H1 (cell line): ENCODE data around the gene OTP. TPM values are rescaled to one million over a fixed set of nuclear protein-coding genes. Genes with fewer than 3 reads are reported as not detected.

Experiments used
- CTCF ChIA-PET: fragments of 300-600 bp; sonication (Branson Sonifier 250); formaldehyde crosslinking; loops from one replicate; lab custom pipeline; 2021; ENCODE audit not compliant: partially characterized antibody; lab: Charles Lee
- POLR2A ChIA-PET: fragments of 300-600 bp; sonication (Branson Sonifier 250); formaldehyde crosslinking; loops from one replicate; lab custom pipeline; 2021; ENCODE audit warnings: inconsistent platforms; ENCODE audit not compliant: partially characterized antibody; lab: Charles Lee
- DNase-seq, 2 experiments: peaks; one replicate each; pipeline versions ENCODE4 v3.0.0 to v3.0.0-alpha.2; 2010 to 2022; ENCODE audit warnings: low spot score in 2 of 2, low read depth in 1 of 2, mixed read lengths in 1 of 2
- FAIRE-seq: peaks from 2 replicates; lab custom pipeline; 2011; peaks lifted over from hg19 to GRCh38; lab: Jason Lieb, UNC
- H2AFZ ChIP-seq: 2 replicates; pipeline ENCODE4 v1.8.1; 2012; ENCODE audit warnings: low read length, inconsistent platforms
- H2AK5ac ChIP-seq: 2 replicates; pipeline ENCODE4 v1.6.1; 2013; ENCODE audit warnings: low read depth, low read length
- H2BK120ac ChIP-seq: replicated peaks from 2 replicates; pipeline ENCODE3; 2013; ENCODE audit warnings: low read depth, low read length, inconsistent platforms
- H2BK12ac ChIP-seq: 2 replicates; pipeline ENCODE4 v1.6.1; 2013; ENCODE audit warnings: low read depth, low read length
- H2BK15ac ChIP-seq: 2 replicates; pipeline ENCODE4 v1.6.1; 2013; ENCODE audit warnings: low read length
- H2BK20ac ChIP-seq: 2 replicates; pipeline ENCODE4 v1.6.1; 2013; ENCODE audit warnings: low read length
- H2BK5ac ChIP-seq: 2 replicates; pipeline ENCODE4 v1.6.1; 2013; ENCODE audit warnings: low read depth, low read length
- H3K14ac ChIP-seq: 2 replicates; pipeline ENCODE4 v1.6.1; 2013; ENCODE audit warnings: inconsistent platforms; ENCODE audit not compliant: insufficient read length
- H3K18ac ChIP-seq: 2 replicates; pipeline ENCODE4 v1.6.1; 2013; ENCODE audit warnings: low read length; ENCODE audit errors: extremely low read depth
- H3K23ac ChIP-seq: 2 replicates; pipeline ENCODE4 v1.6.1; 2013; ENCODE audit warnings: inconsistent platforms; ENCODE audit not compliant: insufficient read length
- H3K23me2 ChIP-seq: 2 replicates; pipeline ENCODE4 v1.6.1; 2013; ENCODE audit warnings: low read depth, low read length
- H3K27ac ChIP-seq: 2 replicates; pipeline ENCODE4 v1.6.1; 2011; ENCODE audit warnings: low read depth, low read length, inconsistent platforms
- H3K27me3 ChIP-seq, 4 experiments: replicated peaks in 1 of 4; 1 replicate in 1 of 4; 2 replicates in 3 of 4; pipeline versions ENCODE4 v1.6.1 to v1.8.1; 2011 to 2013; ENCODE audit warnings: low read length in 3 of 4, mild to moderate bottlenecking in 3 of 4, inconsistent platforms in 2 of 4, mixed read lengths in 2 of 4, moderate library complexity in 1 of 4; ENCODE audit not compliant: control insufficient read depth in 3 of 4, insufficient read depth in 3 of 4; ENCODE audit errors: extremely low read depth in 1 of 4
- H3K36me3 ChIP-seq, 4 experiments: 2 replicates each; pipeline versions ENCODE4 v1.6.1 to v1.8.1; 2011 to 2013; ENCODE audit warnings: mild to moderate bottlenecking in 4 of 4, low read length in 3 of 4, moderate library complexity in 2 of 4, control low read depth in 1 of 4, inconsistent platforms in 1 of 4; ENCODE audit not compliant: insufficient read depth in 4 of 4, control insufficient read depth in 2 of 4
- H3K4ac ChIP-seq: replicated peaks from 2 replicates; pipeline ENCODE3; 2013; ENCODE audit warnings: low read length, low read depth, mixed read lengths, inconsistent platforms; ENCODE audit not compliant: insufficient read length
- H3K4me1 ChIP-seq, 4 experiments: replicated peaks in 1 of 4; 1 replicate in 1 of 4; 2 replicates in 3 of 4; pipeline versions ENCODE4 v1.6.1 to v1.8.1; 2011 to 2013; ENCODE audit warnings: low read length in 3 of 4, inconsistent platforms in 2 of 4, mixed read lengths in 1 of 4; ENCODE audit not compliant: insufficient read depth in 4 of 4, control insufficient read depth in 3 of 4
- H3K4me2 ChIP-seq, 2 experiments: 2 replicates each; pipeline versions ENCODE4 v1.6.1 to v1.8.1; 2011 to 2013; ENCODE audit warnings: low read depth in 2 of 2, low read length in 2 of 2, control low read depth in 1 of 2, inconsistent platforms in 1 of 2, mild to moderate bottlenecking in 1 of 2; ENCODE audit not compliant: insufficient read depth in 1 of 2
- H3K4me3 ChIP-seq, 4 experiments: fragments of 200-600, 300-600 bp in 1 of 4; sonication (generic), shearing (Covaris generic), sonication (Bioruptor Twin) in 1 of 4; 2 replicates each; pipeline versions ENCODE4 v1.5.1 to v1.8.1; 2011 to 2016; ENCODE audit warnings: low read length in 4 of 4, low read depth in 3 of 4, control low read depth in 2 of 4, inconsistent platforms in 2 of 4, mild to moderate bottlenecking in 2 of 4, mixed read lengths in 1 of 4, moderate library complexity in 1 of 4; ENCODE audit not compliant: insufficient read depth in 2 of 4; ENCODE audit errors: extremely low read depth in 1 of 4
- H3K56ac ChIP-seq: replicated peaks from 2 replicates; pipeline ENCODE3; 2013; ENCODE audit warnings: low read depth, mild to moderate bottlenecking, mixed read lengths, low read length, inconsistent platforms; ENCODE audit not compliant: insufficient read length
- H3K79me1 ChIP-seq: 2 replicates; pipeline ENCODE4 v1.6.1; 2013; ENCODE audit warnings: low read depth, low read length, control low read depth
- H3K79me2 ChIP-seq, 2 experiments: 2 replicates each; pipeline versions ENCODE4 v1.6.1 to v1.8.1; 2012 to 2013; ENCODE audit warnings: low read length in 2 of 2, mild to moderate bottlenecking in 2 of 2, inconsistent platforms in 1 of 2; ENCODE audit not compliant: insufficient read depth in 2 of 2, control insufficient read depth in 1 of 2
- H3K9ac ChIP-seq, 4 experiments: replicated peaks in 1 of 4; 1 replicate in 1 of 4; 2 replicates in 3 of 4; pipeline versions ENCODE4 v1.6.1 to v1.8.1; 2011 to 2013; ENCODE audit warnings: low read depth in 3 of 4, low read length in 3 of 4, control low read depth in 2 of 4, mild to moderate bottlenecking in 2 of 4, moderate library complexity in 2 of 4, inconsistent platforms in 1 of 4; ENCODE audit errors: extremely low read depth in 1 of 4
- H3K9me3 ChIP-seq, 2 experiments: 2 replicates each; pipeline versions ENCODE4 v1.6.1 to v1.8.1; 2012 to 2013; ENCODE audit warnings: mild to moderate bottlenecking in 2 of 2, moderate library complexity in 2 of 2, control low read depth in 1 of 2, inconsistent platforms in 1 of 2, low read depth in 1 of 2, low read length in 1 of 2, mixed read lengths in 1 of 2; ENCODE audit not compliant: insufficient read depth in 2 of 2
- H4K20me1 ChIP-seq, 2 experiments: replicated peaks in 1 of 2; 2 replicates each; pipeline versions ENCODE3 to v1.8.1; 2011 to 2013; ENCODE audit warnings: inconsistent platforms in 2 of 2, low read length in 2 of 2, mild to moderate bottlenecking in 1 of 2; ENCODE audit not compliant: insufficient read depth in 2 of 2, control insufficient read depth in 1 of 2
- H4K5ac ChIP-seq: 2 replicates; pipeline ENCODE4 v1.6.1; 2013; ENCODE audit warnings: low read length, low read depth, mixed read lengths, inconsistent platforms; ENCODE audit not compliant: insufficient read length
- H4K8ac ChIP-seq: 2 replicates; pipeline ENCODE4 v1.8.0; 2013; ENCODE audit warnings: mild to moderate bottlenecking, moderate library complexity, low read length, inconsistent platforms; ENCODE audit not compliant: insufficient read depth; ENCODE audit errors: extremely low read depth
- H4K91ac ChIP-seq: replicated peaks from 2 replicates; pipeline ENCODE3; 2013; ENCODE audit warnings: low read length, mixed read lengths, inconsistent platforms; ENCODE audit not compliant: insufficient read length
- BRCA1 ChIP-seq: IDR thresholded peaks from 2 replicates; pipeline ENCODE4 v1.6.1; 2012; ENCODE audit warnings: low read depth, low read length, improper control_type of control experiment
- CBX8 ChIP-seq: fragments of 300-800, 300-1000 bp; sonication (generic); IDR thresholded peaks from 2 replicates; pipeline ENCODE4 v1.7.1; 2016; ENCODE audit warnings: low read depth, low read length, borderline replicate concordance
- CTBP2 ChIP-seq: IDR thresholded peaks from 2 replicates; pipeline ENCODE4 v1.7.0; 2011; ENCODE audit warnings: borderline replicate concordance, mild to moderate bottlenecking, moderate library complexity, mixed read lengths, low read length; ENCODE audit not compliant: insufficient read depth, insufficient read length
- EZH2 ChIP-seq: fragments of 200-600 bp; sonication (generic); IDR thresholded peaks from 2 replicates; pipeline ENCODE4 v1.7.1; 2012; ENCODE audit warnings: low read depth, mild to moderate bottlenecking, moderate library complexity, low read length, inconsistent platforms; ENCODE audit not compliant: severe bottlenecking
- RNF2 ChIP-seq: fragments of 200-900, 300-1000 bp; sonication (generic); IDR thresholded peaks from 2 replicates; pipeline ENCODE4 v1.7.1; 2016; ENCODE audit warnings: borderline replicate concordance, low read depth, mild to moderate bottlenecking, antibody characterized with exemption, low read length; ENCODE audit not compliant: poor library complexity, severe bottlenecking; ENCODE audit errors: missing control alignments
- SUZ12 ChIP-seq: fragments of 200-600 bp; sonication (generic); IDR thresholded peaks from 2 replicates; pipeline ENCODE4 v1.6.1; 2012; ENCODE audit warnings: mild to moderate bottlenecking, inconsistent platforms, low read length, moderate library complexity, mixed read lengths
- WGBS, 2 experiments: shearing (Covaris generic) in 1 of 2; methylation state at CpG; one replicate each; pipeline versions ENCODE4 v1.1.6 to v1.1.7; 2013 to 2015; ENCODE audit warnings: low lambda C conversion rate in 2 of 2, mixed read lengths in 2 of 2, inconsistent platforms in 1 of 2, low coverage in 1 of 2, missing lambda C conversion rate in 1 of 2; ENCODE audit not compliant: insufficient replicate concordance in 2 of 2, insufficient coverage in 1 of 2, insufficient read length in 1 of 2; ENCODE audit errors: extremely low coverage in 1 of 2, missing lambda C conversion rate in 1 of 2; 5-methylcytosine and 5-hydroxymethylcytosine counted together
- polyA plus RNA-seq, 7 experiments: library from polyadenylated mRNA; depleted of rRNA in 3 of 7; stranded (reverse) in 5 of 7; unstranded in 2 of 7; fragments of >200 nt in 5 of 7; fragments of 200-250 nt in 2 of 7; gene quantifications; 1 replicate in 5 of 7; 2 replicates in 1 of 7; 4 replicates in 1 of 7; pipeline versions ENCODE4 v1.2.1 to v1.2.3, GENCODE V29; 2011 to 2013; ENCODE audit warnings: missing spikeins in 2 of 7, mixed read lengths in 2 of 7
- total RNA-seq: library from RNA; stranded (reverse); fragmentation: NEBNext Ultra II Directional; extraction: Animal tissue kit (Norgen Biotek cat#: 25700); gene quantifications from 2 replicates; pipeline ENCODE4 v1.2.1, GENCODE V29; 2021

The OTP gene
- total and polyA plus RNA-seq, 2 of the 8 experiments (the other 6 are each of a cell fraction or from before 2014, with no cell fraction given) = not detected

- peak overlapping the region in 3 of 4 experiments; percentile 9 to 35 (median 10); a peak in 3 of 8 replicates for H3K4me3 ChIP-seq
- peaks cover 9% of the 10 kb centered on the region for H3K23me2 ChIP-seq
- H3K4ac ChIP-seq = no peak overlapping the region
- H3K18ac ChIP-seq = no peak overlapping the region
- no peak overlapping the region for H2BK5ac ChIP-seq
- ChIA-PET CTCF (interaction anchor here (0.9 to 1.2 kb wide), 5 partner anchors 10 to 331 kb away, joined by 3 to 5 read pairs (median 3); no protein-coding TSS in a partner anchor), POLR2A (interaction anchor here (0.9 to 2.7 kb wide), 2 partner anchors 11 to 209 kb away, joined by 3 to 11 read pairs; no protein-coding TSS in a partner anchor)
- peak in 1 of 2 experiments; percentile 66 for DNase-seq
- H2BK20ac ChIP-seq = no peak overlapping the region
- no peak overlapping the region for H3K9ac ChIP-seq
- H2BK15ac ChIP-seq = no peak overlapping the region
- peaks cover 85 to 100% (median 93%) of the 10 kb centered on the region in 4 experiments for H3K27me3 ChIP-seq
- TF ChIP-seq SUZ12 = peak; percentile 98
- peak; percentile 99 for TF ChIP-seq EZH2
- peak; percentile 96 for TF ChIP-seq RNF2
- peak; percentile 51 for TF ChIP-seq CTBP2
- TF ChIP-seq BRCA1 = no peak
- TF ChIP-seq CBX8 = 0 out of 2 replicates have a peak, but pooled peaks have one; percentile 66
- H4K5ac ChIP-seq = no peak overlapping the region
- 0 out of 2 replicates have a peak overlapping the region, but pooled peaks have one; percentile 43 for H2BK12ac ChIP-seq
- no peak overlapping the region for H2BK120ac ChIP-seq
- no peaks in the 10 kb centered on the region for H3K9me3 ChIP-seq
- no peak for FAIRE-seq
- peaks cover 24 to 29% of the 10 kb centered on the region in 2 experiments for H4K20me1 ChIP-seq
- no peaks in the 10 kb centered on the region for H3K79me1 ChIP-seq
- H2AK5ac ChIP-seq = no peak overlapping the region
- no peaks in the 10 kb centered on the region; a peak in 1 of 8 replicates for H3K36me3 ChIP-seq
- no peak overlapping the region for H4K91ac ChIP-seq
- H3K23ac ChIP-seq = no peak overlapping the region
- H3K79me2 ChIP-seq = no peaks in the 10 kb centered on the region
- H3K4me1 ChIP-seq = peaks cover 9 to 25% (median 17%) of the 10 kb centered on the region in 4 experiments
- 0 out of 2 replicates have a peak overlapping the region, but pooled peaks have one; percentile 22 for H4K8ac ChIP-seq
- H3K27ac ChIP-seq = no peak overlapping the region
- no peak overlapping the region for H3K14ac ChIP-seq
- peak overlapping the region; percentile 56 to 59 for H3K4me2 ChIP-seq
- 4% methylated on average over 43 of the region's 45 CpGs; no CpG with 5 or more reads in 1 of the 2 experiments for WGBS, 2 experiments
- no peak overlapping the region for H3K56ac ChIP-seq
- no peak overlapping the region for H2AFZ ChIP-seq
These were observed 2.3 kb upstream of the OTP start for GRCh38 chr5:77640589-77641396.
